GM19043 (cell line): Measurements from ENCODE around the gene RASL10B.

Source experiments
- ATAC-seq: cut with Tn5 transposase; IDR thresholded peaks from one replicate; pipeline ENCODE4 v1.9.1; 2021; ENCODE audit warnings: low read depth; ENCODE audit not compliant: unreplicated experiment

The RASL10B gene

DNA sequence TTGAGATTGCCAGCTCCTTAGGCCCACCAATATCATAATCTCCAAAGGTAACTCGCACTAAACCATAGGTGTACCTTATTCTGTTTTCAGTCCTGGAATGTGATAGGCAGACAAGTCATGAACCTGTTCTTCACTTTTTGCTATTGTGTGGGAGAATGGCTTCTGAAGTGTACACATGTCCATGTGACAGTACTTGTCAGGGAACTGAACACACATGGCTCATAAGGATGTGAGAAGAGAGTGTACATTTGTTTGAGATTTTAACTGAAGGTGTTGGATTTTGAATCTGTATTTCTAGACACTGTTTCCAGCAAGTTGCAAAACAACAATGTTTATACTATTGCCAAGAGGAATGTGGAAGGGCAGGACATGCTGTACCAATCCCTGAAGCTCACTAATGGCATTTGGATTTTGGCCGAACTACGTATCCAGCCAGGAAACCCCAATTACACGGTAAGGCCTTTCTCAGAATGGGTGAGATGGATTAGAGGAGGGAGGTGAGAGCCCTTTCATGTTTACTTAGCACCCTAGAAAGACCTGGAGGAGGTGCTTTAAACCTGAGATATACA is 14.5 kb upstream of the RASL10B start:
- ATAC-seq = no peak

DNA sequence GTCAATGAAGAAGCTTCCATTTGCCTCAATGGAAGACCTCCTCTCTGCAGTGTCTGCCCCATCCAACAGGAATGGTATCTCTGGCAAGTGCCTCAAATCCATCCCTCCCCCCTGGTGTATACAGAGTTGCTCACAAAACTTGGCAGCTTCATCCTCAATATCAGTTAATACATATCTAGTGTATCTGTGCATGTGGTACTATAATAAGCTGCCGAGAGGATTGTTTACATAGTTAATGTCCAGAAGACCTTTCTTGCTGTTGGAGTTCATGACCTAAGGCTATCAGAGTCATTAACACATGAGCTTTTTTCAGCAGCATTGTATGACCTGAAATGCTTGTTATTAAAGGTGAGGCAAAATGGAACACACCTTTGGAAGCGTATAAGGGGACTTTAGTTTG is 14.0 kb upstream of the RASL10B start:
- ATAC-seq = no peak

DNA sequence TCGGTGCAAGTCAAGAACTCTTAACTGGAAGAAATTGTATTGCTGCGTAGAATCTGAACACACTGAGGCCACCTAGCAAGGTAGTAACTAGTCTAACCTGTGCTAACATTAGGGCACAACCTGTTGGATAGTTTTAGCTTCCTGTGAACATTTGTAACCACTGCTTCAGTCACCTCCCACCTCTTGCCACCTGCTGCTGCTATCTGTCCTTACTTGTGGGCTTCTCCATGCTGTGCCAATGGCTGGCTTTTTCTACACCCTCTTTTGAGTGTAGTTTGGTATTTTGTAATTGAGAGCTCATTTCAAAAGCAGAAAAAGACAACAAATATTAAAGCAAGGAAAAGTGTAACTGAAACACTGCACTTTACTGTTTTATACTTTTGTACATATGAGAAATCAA is 7.7 kb upstream of the RASL10B start:
- ATAC-seq = no peak

DNA sequence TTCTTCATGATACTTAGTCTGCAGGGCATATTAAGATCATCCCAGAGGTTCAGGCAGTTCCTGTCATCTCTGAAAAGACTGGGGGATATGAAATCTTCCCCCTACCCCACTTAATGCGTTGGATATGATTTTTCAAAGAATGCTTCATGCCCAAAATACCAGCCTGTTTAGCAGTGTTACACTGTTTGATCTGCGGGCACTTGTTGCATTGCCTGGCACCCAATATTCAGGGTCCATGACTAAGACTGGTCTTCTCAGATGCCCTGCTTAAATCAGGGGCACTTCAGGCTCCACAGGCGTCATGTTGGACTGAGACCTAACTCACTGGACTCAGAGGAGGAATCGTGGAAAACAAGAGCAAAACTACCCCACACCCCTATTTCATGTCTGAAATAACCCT is 6.4 kb upstream of the RASL10B start:
- ATAC-seq = no peak

DNA sequence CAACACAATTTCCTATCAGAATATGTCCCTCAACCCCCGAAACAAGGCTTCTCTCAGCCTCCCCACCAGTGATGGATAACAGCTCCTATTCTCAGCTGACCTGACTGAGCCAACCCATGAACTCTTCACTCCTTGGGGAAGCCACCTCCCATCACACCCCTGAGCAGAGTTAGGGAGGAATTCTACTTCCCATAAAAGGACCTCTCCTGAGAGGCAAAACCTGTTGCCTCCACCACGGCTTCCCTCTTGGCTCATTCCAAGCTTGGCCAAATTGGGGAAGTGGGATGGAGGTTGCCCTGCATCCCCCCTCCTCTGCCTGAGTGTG is 5.7 kb upstream of the RASL10B start:
- no peak for ATAC-seq

DNA sequence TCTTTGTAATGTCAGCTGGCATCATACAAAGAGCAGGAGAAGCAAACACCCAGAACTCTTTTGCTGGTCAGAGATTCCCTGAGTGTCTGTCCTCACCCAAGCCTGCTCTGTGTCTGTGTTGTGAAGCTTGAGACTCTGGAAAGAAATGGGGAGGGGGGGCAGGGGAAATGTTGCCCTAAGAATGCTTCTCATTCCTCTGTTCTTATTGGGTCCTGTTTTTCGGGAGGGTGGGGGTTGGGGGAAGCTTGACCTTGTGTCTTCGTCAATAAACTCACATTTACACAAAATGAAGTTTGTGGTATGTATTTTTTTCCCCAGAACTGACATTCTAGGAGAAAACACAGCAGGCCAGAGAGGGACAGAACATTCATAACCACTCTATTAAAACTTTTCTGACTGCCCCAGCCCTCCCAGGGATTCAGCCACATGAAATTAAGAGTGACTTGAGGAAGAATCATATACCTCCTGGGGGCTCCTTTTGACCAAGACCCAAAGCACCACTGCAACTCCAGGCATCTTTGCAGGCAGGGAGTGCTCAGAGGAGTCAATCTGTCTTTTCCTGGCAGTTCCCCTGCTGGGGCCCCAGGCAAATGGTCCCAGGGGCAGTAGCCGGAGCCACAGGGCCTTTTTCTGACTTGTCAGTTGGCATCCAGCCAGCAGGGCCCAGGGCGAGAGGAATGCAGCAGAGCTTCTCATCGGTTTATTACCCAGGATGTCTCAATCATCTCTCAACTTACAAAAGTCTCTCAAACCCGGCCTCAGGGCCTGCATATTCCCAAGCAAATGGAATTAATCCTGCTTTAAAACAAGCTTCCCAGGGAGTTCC is 5.1 kb upstream of the RASL10B start:
- ATAC-seq = no peak

DNA sequence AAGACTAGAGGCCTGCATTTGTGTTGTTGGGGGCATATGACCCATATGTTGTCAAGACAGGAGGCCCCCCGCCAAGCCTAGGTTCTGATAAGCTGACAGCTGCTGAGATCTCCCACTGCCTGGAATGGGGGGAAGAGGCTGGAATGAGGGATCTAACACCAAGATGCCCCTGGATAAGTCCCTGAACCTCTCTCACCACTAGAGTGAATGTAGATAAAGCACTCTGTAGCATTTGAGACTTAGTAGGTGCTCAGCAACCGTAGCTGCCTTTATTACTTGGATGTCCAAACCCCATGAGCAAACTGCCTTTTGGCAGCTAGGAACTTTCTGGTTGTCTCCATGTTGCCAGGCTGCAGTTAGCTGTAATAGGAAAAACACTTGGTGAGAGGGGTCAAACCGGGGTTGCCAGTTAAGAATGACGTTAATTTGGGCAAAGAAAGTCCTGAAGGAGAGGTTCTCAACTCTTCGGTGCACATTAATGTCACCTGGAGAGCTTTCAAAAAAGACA is 4.4 kb upstream of the RASL10B start:
- no peak for ATAC-seq

DNA sequence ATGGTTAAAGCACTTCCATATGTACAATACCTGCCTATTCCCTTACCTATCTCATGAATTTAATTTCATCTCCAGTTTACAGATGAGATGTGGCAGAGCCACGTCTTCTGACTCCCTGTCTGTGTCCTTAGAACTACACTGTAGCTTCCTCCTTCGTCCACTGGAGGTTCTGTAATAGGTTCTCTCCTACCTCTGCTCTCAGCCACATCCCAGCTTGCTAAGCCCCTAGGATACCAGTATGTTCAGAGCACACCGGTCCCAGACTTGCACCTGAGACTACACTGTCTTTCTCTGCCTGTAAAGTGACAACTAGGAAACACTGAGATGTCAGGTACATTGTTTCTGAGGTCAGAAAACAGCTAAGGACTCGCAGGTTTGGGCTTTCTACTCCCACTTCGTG is 3.8 kb upstream of the RASL10B start:
- ATAC-seq = no peak

DNA sequence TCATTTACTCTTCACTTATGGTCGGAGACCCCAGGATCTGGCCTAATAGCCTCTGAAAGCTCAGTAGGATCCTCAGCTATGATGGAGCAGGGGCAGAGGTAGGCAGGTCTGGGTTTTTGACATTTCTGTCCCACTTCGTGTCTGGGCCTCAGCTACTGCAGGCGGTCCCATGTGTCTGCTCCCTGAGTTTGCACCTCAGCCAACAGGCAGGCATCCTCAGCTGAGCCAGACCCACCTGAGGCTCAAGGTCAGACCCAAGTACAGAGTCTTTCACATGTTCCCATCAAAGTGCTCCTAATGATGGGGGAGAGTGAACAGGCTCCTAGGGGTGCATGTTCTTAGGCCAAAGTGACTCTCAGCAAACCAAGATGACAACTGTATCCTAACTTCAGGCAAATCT is 2.9 kb upstream of the RASL10B start:
- ATAC-seq = no peak

DNA sequence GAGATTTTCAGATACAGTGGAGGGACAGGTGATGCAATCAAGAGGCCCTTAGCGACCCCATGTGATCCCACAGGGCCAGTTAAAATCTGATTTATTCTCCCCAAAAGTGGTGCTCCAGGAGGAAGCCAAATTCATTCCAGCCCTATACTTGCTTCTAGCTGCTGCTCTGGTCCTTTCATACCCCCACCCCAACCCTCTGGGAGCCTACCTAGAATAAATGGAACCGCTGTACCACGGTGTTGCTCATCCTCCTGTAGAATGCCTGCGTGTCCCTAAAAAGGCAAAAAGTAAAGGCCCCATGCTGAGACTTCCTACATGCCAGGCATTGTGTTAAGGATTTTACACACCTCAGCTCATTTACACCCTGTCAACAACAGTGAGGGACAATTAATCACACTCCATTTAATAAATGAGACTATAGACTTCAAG is 2.0 kb upstream of the RASL10B start:
- no peak for ATAC-seq

DNA sequence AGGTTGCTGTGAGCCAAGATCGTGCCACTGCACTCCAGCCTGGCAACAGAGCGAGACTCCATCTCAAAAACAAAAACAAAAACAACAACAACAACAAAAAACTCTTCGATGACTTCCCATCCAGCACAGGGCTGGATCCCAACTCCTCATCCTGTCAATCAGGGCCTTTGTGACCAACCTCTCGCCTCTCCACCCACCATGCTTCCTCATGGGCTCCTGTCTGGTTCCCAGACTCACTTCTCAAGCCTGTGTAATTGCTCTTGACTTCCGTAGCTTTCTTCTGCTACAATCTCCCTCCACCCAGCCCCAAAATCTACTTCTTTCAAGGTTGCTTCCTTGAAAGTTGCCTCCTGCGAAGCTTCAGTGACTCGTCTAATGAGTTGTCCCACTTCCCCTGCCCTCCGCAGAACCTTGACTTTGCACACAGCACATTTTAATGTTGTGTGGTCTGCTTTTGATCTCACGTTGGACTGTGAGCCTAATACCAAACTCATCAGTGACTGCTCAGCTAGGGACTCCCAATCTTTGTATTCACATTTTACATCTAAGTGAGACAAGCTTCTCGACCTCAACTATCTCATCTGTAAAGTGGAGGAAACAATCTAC is 936 bp upstream of the RASL10B start:
- no peak for ATAC-seq

DNA sequence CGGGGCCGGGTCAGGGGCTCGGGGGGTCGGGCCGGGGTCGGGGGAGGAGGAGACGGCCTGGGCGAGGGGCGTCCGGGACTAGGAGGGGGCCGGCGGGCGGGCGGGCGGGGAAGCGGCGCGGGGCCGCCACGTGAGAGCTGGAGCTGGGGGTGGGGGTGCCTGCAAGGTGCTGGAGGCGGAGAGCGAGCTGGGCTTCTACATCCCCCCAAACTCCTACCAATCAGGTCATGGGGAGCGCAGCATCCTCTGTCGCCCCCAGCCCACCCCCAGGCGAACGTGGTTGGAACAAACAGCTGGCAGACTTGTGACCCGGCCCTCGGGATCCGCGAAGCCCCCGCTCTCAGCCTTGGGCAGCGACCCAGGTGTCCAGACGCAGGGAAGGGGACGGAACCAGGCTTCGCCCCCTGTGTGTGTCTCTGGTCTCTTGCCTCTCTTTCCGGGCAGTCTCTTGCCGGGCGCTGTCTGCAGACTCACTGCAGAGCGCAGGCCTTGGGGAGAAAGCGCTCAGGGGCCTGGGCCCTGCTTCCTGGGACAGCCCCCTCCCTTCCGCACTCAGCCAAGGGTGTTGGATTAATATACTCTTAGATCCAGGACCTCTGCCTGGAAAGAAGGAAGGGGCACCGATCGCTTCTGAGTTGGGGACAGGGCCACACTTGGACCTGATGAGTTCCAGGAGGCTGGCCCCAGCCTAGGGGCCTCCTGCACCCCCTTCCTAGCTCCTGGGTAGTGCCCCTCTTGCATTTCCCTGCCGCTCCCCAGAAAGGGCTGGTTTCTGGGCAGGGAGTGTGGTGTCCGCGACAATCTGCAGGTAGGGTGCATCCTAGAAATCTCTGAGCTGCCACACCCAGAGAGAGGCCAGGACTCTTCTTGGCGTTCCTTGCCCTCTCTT is 722 bp downstream of the RASL10B start:
- no peak for ATAC-seq

DNA sequence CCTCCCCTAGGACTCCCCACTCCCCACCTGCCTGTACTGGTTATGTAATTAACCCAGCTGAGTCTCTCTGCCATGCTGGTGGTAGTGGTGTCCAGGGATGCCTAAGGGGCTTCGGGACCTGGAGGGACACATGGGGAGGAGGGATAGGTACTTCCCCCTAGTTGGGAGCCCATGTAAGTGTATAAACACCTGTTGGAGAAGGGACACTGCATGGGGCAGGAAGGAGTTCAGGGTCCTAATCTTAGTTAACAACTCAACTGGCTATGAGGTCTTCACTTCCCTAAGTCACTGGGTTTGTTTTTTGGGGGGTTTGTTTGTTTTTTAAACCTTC is 1.3 kb downstream of the RASL10B start:
- no peak for ATAC-seq

DNA sequence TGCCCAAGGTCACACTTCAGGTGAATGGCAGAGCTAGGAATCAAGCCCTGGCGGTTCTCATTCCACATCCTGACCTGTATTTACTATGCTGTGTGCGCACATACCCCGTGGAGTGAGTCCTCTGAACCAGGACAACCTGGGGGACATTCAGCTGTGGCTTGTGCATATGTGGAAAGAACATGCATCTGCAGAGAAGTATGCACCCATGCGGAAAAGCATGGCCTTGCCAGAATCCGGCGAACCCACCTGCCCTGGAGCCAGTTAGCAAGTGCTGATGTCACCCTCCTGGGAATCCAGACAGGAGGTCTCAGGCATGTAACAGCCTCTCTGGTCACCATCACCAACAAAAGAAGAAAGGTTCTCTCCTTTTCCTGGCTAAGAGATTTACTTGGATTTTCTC is 1.9 kb downstream of the RASL10B start:
- no peak for ATAC-seq

DNA sequence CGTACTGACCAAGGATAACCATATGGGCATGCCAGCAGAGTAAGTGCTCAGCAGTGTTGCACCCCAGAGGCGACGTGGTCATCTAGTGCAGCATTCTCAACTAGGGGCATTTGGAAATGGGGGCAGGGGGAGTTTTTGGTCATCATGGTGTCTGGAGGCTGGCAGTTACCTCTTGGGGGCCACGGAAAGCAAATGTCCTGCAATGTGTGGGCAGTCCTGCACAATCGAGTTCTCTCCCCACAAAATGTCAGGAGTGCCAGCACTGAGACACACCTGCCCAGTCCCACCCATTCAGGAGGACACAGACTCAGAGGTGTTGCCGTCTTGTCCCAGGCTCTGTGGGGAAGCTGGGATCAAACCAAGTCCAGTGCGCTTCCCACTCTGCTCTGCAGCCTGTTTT is 3.0 kb downstream of the RASL10B start:
- ATAC-seq = no peak

DNA sequence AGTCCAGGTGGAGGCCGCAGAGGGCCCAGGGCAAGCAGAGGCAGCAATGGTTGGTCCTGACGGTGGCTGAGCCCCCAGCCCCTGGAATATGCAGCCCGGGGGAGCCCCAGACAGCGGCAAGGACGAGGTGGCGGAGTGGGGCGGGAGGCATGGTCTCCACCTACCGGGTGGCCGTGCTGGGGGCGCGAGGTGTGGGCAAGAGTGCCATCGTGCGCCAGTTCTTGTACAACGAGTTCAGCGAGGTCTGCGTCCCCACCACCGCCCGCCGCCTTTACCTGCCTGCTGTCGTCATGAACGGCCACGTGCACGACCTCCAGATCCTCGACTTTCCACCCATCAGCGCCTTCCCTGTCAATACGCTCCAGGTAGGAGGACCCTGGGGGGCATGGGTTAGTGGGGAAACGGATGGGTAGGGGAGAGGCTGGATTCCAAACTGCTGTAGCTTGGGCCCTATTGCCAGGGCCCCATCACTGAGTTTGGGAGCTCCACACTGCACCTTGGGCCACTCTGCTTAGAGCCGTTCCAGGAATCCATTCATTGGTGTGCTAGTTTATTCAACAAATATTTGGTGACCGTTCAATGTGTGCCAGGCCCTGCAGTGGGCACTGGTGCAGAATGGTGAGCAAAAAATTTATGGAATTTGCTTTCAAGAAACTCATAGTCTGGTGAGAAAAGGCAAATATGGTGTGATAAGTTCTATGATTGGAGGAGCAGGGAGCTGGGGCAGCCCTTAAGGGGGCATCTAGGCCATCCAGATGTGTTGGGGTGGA is 3.8 kb downstream of the RASL10B start:
- ATAC-seq = no peak

DNA sequence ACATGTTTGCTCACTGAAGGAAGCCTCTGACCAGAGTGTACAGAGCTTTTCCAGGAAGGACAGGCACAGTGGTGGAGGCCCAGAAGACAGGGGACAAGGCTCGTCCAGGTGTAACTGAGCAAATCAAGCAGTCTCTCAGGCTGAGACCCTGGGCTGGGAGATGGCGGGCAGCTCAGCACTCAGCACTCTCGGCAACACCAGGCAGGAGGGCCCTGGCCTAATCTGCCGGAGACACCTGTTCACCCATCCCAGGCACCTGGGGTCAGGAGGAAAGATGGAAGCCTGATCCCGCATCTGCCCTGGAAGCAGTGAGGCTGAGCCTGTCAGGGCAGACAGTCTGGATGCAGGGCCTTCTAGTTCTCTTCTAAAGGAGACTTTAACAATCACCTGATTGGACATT is 4.8 kb downstream of the RASL10B start:
- no peak for ATAC-seq

DNA sequence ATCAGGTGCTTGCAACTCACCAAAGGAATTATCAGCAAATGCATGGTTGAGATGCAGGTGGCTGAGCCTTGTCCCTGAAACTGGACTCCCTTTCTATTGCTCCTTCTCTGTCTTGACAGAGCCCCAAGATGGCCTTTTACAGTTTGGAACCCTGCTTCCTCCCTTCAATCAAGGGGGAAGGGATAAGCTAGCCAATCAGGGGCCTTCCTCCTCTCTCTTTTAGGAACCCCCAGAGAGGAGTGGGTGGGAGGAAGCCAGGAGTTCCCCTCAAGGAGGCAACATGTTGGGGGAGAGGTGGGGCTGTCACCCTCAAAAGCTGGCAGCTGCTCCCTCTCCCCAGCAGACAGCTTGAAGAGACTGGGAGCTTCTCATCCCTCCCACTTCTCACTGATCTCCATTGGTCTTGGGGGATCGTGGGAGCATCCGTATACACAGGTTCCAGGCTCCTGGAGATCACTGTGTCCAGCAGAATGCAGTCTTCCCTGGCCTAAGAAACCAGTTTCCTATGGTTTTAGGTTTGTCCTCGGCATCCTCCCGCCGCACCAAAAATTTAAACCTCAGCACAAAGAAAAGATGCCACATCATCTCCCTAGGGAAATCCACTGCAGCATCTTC is 7.2 kb downstream of the RASL10B start:
- ATAC-seq = no peak

DNA sequence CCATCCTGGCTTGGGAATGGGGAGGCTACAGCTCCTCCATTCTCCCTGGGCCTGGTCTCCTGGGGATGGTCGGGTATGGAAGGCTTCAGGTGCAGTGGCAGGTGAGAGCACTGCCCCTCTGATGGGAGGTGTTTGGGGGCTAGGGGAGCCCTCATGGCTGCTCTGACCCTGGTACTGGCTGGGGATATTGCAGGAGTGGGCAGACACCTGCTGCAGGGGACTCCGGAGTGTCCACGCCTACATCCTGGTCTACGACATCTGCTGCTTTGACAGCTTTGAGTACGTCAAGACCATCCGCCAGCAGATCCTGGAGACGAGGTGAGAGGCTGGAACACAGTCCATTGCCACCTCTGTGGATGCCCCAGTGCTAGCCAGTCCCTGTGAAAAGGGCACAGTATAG is 8.8 kb downstream of the RASL10B start:
- no peak for ATAC-seq
